Loucy (cell line): Measurements from ENCODE around the gene COPS7B.

Experiments
- EZH2phosphoT487 ChIP-seq: fragments of 200-600 bp; IDR thresholded peaks from 2 replicates; pipeline ENCODE4 v1.6.1; 2018; ENCODE audit warnings: antibody characterized with exemption, mild to moderate bottlenecking, moderate library complexity, borderline replicate concordance
- TF ChIP-seq, protein P1 (sequence below): fragments of 200-600 bp; sonication (generic); conservative IDR thresholded peaks from 2 replicates; pipeline ENCODE4 v1.5.1; 2014; ENCODE audit warnings: mild to moderate bottlenecking, antibody characterized with exemption, low read length

DNA sequence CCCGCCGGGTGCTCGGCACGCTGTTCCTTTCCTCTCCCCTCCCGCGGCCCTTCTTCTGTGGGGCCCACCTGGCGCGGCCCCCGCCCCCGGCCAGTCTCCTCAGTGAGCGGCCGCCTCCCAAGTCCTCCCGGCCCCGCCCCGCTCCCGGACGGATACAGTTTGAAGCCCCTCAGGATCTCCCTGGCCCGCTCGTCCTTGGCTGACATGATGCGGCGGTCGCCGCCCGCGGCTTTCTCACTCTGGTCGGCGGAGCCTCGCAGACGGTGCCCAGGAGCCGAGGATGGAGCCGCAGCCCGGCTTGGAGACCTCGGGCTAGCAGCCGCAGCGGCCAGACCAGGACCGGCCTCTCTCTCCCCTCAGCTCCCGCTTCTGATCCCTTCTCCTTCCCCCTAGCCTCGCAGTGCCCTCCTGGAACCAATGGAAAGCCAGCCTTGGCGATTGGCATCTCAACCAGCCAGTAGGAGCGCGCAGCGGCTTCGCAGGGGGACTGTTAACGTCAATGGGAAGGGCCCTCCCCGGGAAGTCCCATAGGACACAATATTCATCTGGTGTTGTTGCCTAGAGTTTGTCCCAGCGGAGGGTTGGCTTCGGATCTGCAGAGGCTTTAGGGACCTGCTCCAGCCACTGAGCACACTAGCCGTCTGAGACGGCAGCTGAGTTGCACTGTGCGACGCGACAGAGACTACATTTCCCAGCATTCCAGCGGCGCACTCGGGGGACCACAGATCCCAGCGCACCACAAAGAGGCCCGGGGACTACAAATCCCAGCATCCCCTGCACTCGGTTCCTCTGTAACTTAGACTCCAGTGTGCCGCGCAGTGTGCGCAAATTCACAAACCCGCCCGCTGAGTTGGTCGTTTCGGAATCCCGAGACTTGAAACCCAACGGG is 5.1 kb upstream of the COPS7B start, which contains the start of gene PDE6D:
- TF ChIP-seq, protein P1, sequence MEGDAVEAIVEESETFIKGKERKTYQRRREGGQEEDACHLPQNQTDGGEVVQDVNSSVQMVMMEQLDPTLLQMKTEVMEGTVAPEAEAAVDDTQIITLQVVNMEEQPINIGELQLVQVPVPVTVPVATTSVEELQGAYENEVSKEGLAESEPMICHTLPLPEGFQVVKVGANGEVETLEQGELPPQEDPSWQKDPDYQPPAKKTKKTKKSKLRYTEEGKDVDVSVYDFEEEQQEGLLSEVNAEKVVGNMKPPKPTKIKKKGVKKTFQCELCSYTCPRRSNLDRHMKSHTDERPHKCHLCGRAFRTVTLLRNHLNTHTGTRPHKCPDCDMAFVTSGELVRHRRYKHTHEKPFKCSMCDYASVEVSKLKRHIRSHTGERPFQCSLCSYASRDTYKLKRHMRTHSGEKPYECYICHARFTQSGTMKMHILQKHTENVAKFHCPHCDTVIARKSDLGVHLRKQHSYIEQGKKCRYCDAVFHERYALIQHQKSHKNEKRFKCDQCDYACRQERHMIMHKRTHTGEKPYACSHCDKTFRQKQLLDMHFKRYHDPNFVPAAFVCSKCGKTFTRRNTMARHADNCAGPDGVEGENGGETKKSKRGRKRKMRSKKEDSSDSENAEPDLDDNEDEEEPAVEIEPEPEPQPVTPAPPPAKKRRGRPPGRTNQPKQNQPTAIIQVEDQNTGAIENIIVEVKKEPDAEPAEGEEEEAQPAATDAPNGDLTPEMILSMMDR = no peak
- no peak for TF ChIP-seq EZH2phosphoT487
